DND-41 (cell line): ENCODE results near the gene RASGEF1C.
A peak's percentile ranks its signal among the peaks of the same experiment; 100 is the strongest.

ENCODE experiments used
- ATAC-seq: fragments of 200-7000 bp; cut with Tn5 transposase; 3 replicates; pipeline ENCODE4 v1.9.1; 2021; ENCODE audit warnings: low read depth; ENCODE audit not compliant: insufficient read depth
- DNase-seq: peaks from one replicate; pipeline ENCODE4 v3.0.0-alpha.2; 2020
- H2AFZ ChIP-seq: 2 replicates; pipeline ENCODE4 v1.6.0; 2012; ENCODE audit warnings: low read depth, low read length
- H3K27ac ChIP-seq: 2 replicates; pipeline ENCODE4 v1.5.1; 2012; ENCODE audit warnings: low read length, inconsistent platforms
- H3K27me3 ChIP-seq: fragments of 200-600 bp; sonication (generic); 2 replicates; pipeline ENCODE4 v1.6.0; 2012; ENCODE audit warnings: low read length, mild to moderate bottlenecking, inconsistent platforms; ENCODE audit not compliant: insufficient read depth, poor library complexity
- H3K36me3 ChIP-seq: 2 replicates; pipeline ENCODE4 v1.5.1; 2012; ENCODE audit warnings: low read length, inconsistent platforms; ENCODE audit not compliant: insufficient read depth
- H3K4me1 ChIP-seq: 2 replicates; pipeline ENCODE4 v1.5.1; 2012; ENCODE audit warnings: mild to moderate bottlenecking, low read length; ENCODE audit not compliant: insufficient read depth
- H3K4me2 ChIP-seq: 2 replicates; pipeline ENCODE4 v1.6.0; 2012; ENCODE audit warnings: mild to moderate bottlenecking, moderate library complexity, low read length, inconsistent platforms; ENCODE audit not compliant: insufficient read depth
- H3K4me3 ChIP-seq, 2 experiments: fragments of 200-600 bp in 1 of 2; shearing (Covaris generic) in 1 of 2; 2 replicates each; pipeline ENCODE4 v1.5.1; 2012 to 2016; ENCODE audit warnings: inconsistent platforms in 2 of 2, low read length in 2 of 2, mild to moderate bottlenecking in 2 of 2, low read depth in 1 of 2, moderate library complexity in 1 of 2
- H3K79me2 ChIP-seq: 2 replicates; pipeline ENCODE4 v1.6.0; 2012; ENCODE audit warnings: low read length, inconsistent platforms; ENCODE audit not compliant: insufficient read depth
- H3K9ac ChIP-seq: 2 replicates; pipeline ENCODE4 v1.6.0; 2012; ENCODE audit warnings: low read depth, mild to moderate bottlenecking, inconsistent platforms, low read length, moderate library complexity
- H3K9me3 ChIP-seq: 2 replicates; pipeline ENCODE4 v1.5.1; 2012; ENCODE audit warnings: low read length, moderate library complexity, mild to moderate bottlenecking, inconsistent platforms; ENCODE audit not compliant: insufficient read depth, severe bottlenecking
- H4K20me1 ChIP-seq: 2 replicates; pipeline ENCODE4 v1.6.0; 2012; ENCODE audit warnings: low read length; ENCODE audit not compliant: insufficient read depth
- CTCF ChIP-seq: IDR thresholded peaks from 2 replicates; pipeline ENCODE4 v1.5.1; 2012; ENCODE audit warnings: borderline replicate concordance, low read length, moderate library complexity, mild to moderate bottlenecking; ENCODE audit not compliant: poor library complexity, severe bottlenecking; ENCODE audit errors: extremely low read depth
- EZH2 ChIP-seq: IDR thresholded peaks from 3 replicates; pipeline ENCODE4 v1.6.1; 2012; ENCODE audit warnings: borderline replicate concordance, low read depth, mild to moderate bottlenecking, moderate library complexity, low read length, inconsistent platforms; ENCODE audit not compliant: severe bottlenecking

RASGEF1C gene

GRCh38 chr5:180093651-180094382 is 115.2 kb downstream of the RASGEF1C start:
- no peaks in the 10 kb centered on the region for H3K79me2 ChIP-seq
- H3K4me1 ChIP-seq = peaks cover 6% of the 10 kb centered on the region
- no peak overlapping the region for H3K4me3 ChIP-seq
- ATAC-seq (no peak), DNase-seq (no peak)
- no peaks in the 10 kb centered on the region for H3K36me3 ChIP-seq
- TF ChIP-seq CTCF (no peak), EZH2 (no peak)
- H3K9ac ChIP-seq = no peak overlapping the region
- H2AFZ ChIP-seq = no peak overlapping the region
- H3K4me2 ChIP-seq = no peak overlapping the region
- no peaks in the 10 kb centered on the region for H4K20me1 ChIP-seq
- no peaks in the 10 kb centered on the region for H3K27me3 ChIP-seq
- H3K9me3 ChIP-seq = no peaks in the 10 kb centered on the region
- H3K27ac ChIP-seq = no peak overlapping the region

- ATAC-seq (no peak), DNase-seq (no peak)
- no peaks in the 10 kb centered on the region for H3K9me3 ChIP-seq
- no peaks in the 10 kb centered on the region for H3K79me2 ChIP-seq
- no peaks in the 10 kb centered on the region for H4K20me1 ChIP-seq
- no peaks in the 10 kb centered on the region for H3K27me3 ChIP-seq
- no peaks in the 10 kb centered on the region for H3K36me3 ChIP-seq
- no peak overlapping the region for H3K4me3 ChIP-seq
- H3K27ac ChIP-seq = no peak overlapping the region
- no peak overlapping the region for H3K9ac ChIP-seq
- no peak overlapping the region for H3K4me2 ChIP-seq
- no peak overlapping the region for H2AFZ ChIP-seq
- peaks cover 6% of the 10 kb centered on the region for H3K4me1 ChIP-seq
- TF ChIP-seq EZH2 (no peak), CTCF (no peak)
These were observed 115.8 kb downstream of the RASGEF1C start for GRCh38 chr5:180093241-180093640.

GRCh38 chr5:180090769-180091546 is 118.1 kb downstream of the RASGEF1C start:
- Histone ChIP-seq H3K4me1 (peaks cover 6% of the 10 kb centered on the region), H3K79me2 (no peaks in the 10 kb centered on the region), H3K27me3 (no peaks in the 10 kb centered on the region), H3K27ac (no peak overlapping the region), H3K4me3 (no peak overlapping the region), H2AFZ (0 out of 2 replicates have a peak overlapping the region, but pooled peaks have one; percentile 55), H3K9me3 (no peaks in the 10 kb centered on the region), H4K20me1 (no peaks in the 10 kb centered on the region), H3K4me2 (peak overlapping the region; percentile 46; the same call in 1 of the 2 replicates), H3K36me3 (no peaks in the 10 kb centered on the region), H3K9ac (no peak overlapping the region)
- no peak for DNase-seq
- no peak for ATAC-seq
- TF ChIP-seq CTCF (peak; percentile 28), EZH2 (no peak)
